GM12878 (cell line): ENCODE results near the gene OTOG. TPM values are rescaled to one million over a fixed set of nuclear protein-coding genes. Genes with fewer than 3 reads are reported as not detected.

ENCODE experiments used
- ATAC-seq: fragments of 200-7000 bp; cut with Tn5 transposase; 3 replicates; pipeline ENCODE4 v1.9.1; 2020; ENCODE audit warnings: mild to moderate bottlenecking, moderate library complexity
- BruUV-seq: library from RNA; stranded (reverse); fragments of 400-500 nt; replicated peaks from 2 replicates; lab custom pipeline; 2021; lab: Mats Ljungman, UMichigan
- CTCF ChIA-PET: fragments of 300-600 bp; sonication (Branson Sonifier 250); formaldehyde crosslinking; extraction: SDS; loops from one replicate; lab custom pipeline; 2021; ENCODE audit warnings: inconsistent platforms; lab: Yijun Ruan, JAX
- POLR2A ChIA-PET: fragments of 350-600 bp; formaldehyde crosslinking; extraction: SDS; loops from one replicate; lab custom pipeline; 2021; ENCODE audit warnings: inconsistent platforms; lab: Charles Lee
- RAD21 ChIA-PET: fragments of 300-600 bp; sonication (Branson Sonifier 250); formaldehyde crosslinking; loops from one replicate; lab custom pipeline; 2023; ENCODE audit warnings: antibody characterized with exemption; ENCODE audit not compliant: unreplicated experiment; lab: Charles Lee
- SMC1A ChIA-PET: fragments of 300-600 bp; sonication (Branson Sonifier 250); formaldehyde crosslinking; loops from one replicate; lab custom pipeline; 2023; ENCODE audit not compliant: unreplicated experiment, uncharacterized antibody; lab: Charles Lee
- DNase-seq: peaks from one replicate; pipeline ENCODE4 v3.0.0-alpha.2; 2011; ENCODE audit warnings: low read depth, low spot score
- FAIRE-seq: peaks from 3 replicates; lab custom pipeline; 2011; peaks lifted over from hg19 to GRCh38; lab: Jason Lieb, UNC
- H2AFZ ChIP-seq: 2 replicates; pipeline ENCODE4 v1.6.0; 2011; ENCODE audit warnings: low read depth, low read length, control low read depth; ENCODE audit not compliant: control insufficient read depth
- H3K27ac ChIP-seq: 2 replicates; pipeline ENCODE4 v1.5.1; 2011; ENCODE audit warnings: control low read depth; ENCODE audit not compliant: control insufficient read depth, insufficient read depth
- H3K27me3 ChIP-seq, 2 experiments: replicated peaks in 1 of 2; 2 replicates each; pipeline versions ENCODE4 v1.6.0 to v1.6.1; 2011; ENCODE audit warnings: low read length in 1 of 2; ENCODE audit not compliant: control insufficient read depth in 2 of 2, insufficient read depth in 2 of 2
- H3K36me3 ChIP-seq, 2 experiments: 2 replicates each; pipeline ENCODE4 v1.5.1; 2011; ENCODE audit warnings: low read length in 1 of 2; ENCODE audit not compliant: control insufficient read depth in 2 of 2, insufficient read depth in 2 of 2
- H3K4me1 ChIP-seq: 2 replicates; pipeline ENCODE4 v1.6.1; 2011; ENCODE audit warnings: mild to moderate bottlenecking, low read length, moderate library complexity, mixed read lengths; ENCODE audit not compliant: control insufficient read depth, insufficient read depth
- H3K4me2 ChIP-seq: 2 replicates; pipeline ENCODE4 v1.6.0; 2011; ENCODE audit warnings: control low read depth; ENCODE audit not compliant: control insufficient read depth, insufficient read depth
- H3K4me3 ChIP-seq: fragments of 200-600 bp; sonication (generic); 2 replicates; pipeline ENCODE4 v1.5.1; 2016
- H3K79me2 ChIP-seq: 2 replicates; pipeline ENCODE4 v1.6.0; 2011; ENCODE audit warnings: low read length; ENCODE audit not compliant: control insufficient read depth, insufficient read depth
- H3K9ac ChIP-seq: 2 replicates; pipeline ENCODE4 v1.8.0; 2011; ENCODE audit warnings: low read length, control low read depth, mixed read lengths; ENCODE audit not compliant: control insufficient read depth, insufficient read depth
- H3K9me3 ChIP-seq: replicated peaks from 3 replicates; pipeline ENCODE4 v1.5.1; 2011; ENCODE audit warnings: mild to moderate bottlenecking, low read length; ENCODE audit not compliant: control insufficient read depth, insufficient read depth
- H4K20me1 ChIP-seq: 2 replicates; pipeline ENCODE4 v1.6.0; 2011; ENCODE audit not compliant: control insufficient read depth, insufficient read depth
- BCL11A ChIP-seq: IDR thresholded peaks from 2 replicates; pipeline ENCODE4 v1.6.1; 2011; ENCODE audit warnings: low read depth, low read length
- KAT2A ChIP-seq: conservative IDR thresholded peaks from 2 replicates; pipeline ENCODE4 v1.6.1; 2011; ENCODE audit warnings: low read depth, low read length; ENCODE audit not compliant: control insufficient read depth
- POLR2A ChIP-seq: IDR thresholded peaks from 2 replicates; pipeline ENCODE4 v1.6.1; 2011; ENCODE audit warnings: low read depth, mild to moderate bottlenecking, low read length
- POU2F2 ChIP-seq: IDR thresholded peaks from 3 replicates; pipeline ENCODE4 v1.6.1; 2011; ENCODE audit warnings: low read depth, mild to moderate bottlenecking, low read length, borderline replicate concordance
- RAD51 ChIP-seq: fragments of 450-650 bp; IDR thresholded peaks from 2 replicates; pipeline ENCODE4 v1.6.1; 2016; ENCODE audit warnings: moderate library complexity, mild to moderate bottlenecking, inconsistent platforms
- TAF1 ChIP-seq: IDR thresholded peaks from 2 replicates; pipeline ENCODE4 v1.6.1; 2011; ENCODE audit warnings: mild to moderate bottlenecking, low read depth, low read length, borderline replicate concordance
- WGBS: methylation state at CpG from one replicate; pipeline ENCODE4 v1.1.6; 2016; ENCODE audit warnings: low lambda C conversion rate; ENCODE audit not compliant: insufficient replicate concordance, insufficient coverage; ENCODE audit errors: missing lambda C conversion rate; 5-methylcytosine and 5-hydroxymethylcytosine counted together
- in situ Hi-C: fragments of 300-500 bp; cut with MboI; formaldehyde crosslinking; loops from 9 replicates; pipeline ENCODE4 v1.14.3; 2018; ENCODE audit warnings: mixed read lengths
- intact Hi-C: fragments of 100-400 bp; cut with micrococcal nuclease; formaldehyde crosslinking; loops from one replicate; pipeline ENCODE4 v1.14.2; 2022; ENCODE audit not compliant: unreplicated experiment
- polyA plus RNA-seq, 11 experiments: library from polyadenylated mRNA; depleted of rRNA in 4 of 11; unstranded in 6 of 11; stranded (reverse) in 5 of 11; fragments of >200 nt; fragmentation: Nextera tagmentation in 4 of 11; fragmentation: Illumina TruSeq in 1 of 11; extraction: Ambion mirVana in 4 of 11; extraction: Trizol in 1 of 11; gene quantifications; 1 replicate in 1 of 11; 2 replicates in 10 of 11; pipeline versions ENCODE4 v1.2.1 to v1.2.3, GENCODE V29; 2011 to 2016; ENCODE audit warnings: inconsistent platforms in 2 of 11, missing spikeins in 2 of 11, low read depth in 1 of 11
- total RNA-seq, 4 experiments: library from RNA; depleted of rRNA in 3 of 4; stranded (reverse); fragments of >200 nt in 3 of 4; fragmentation: Illumina TruSeq in 1 of 4; extraction: Trizol in 1 of 4; gene quantifications; 2 replicates each; pipeline versions ENCODE4 v1.2.1 to v1.2.3, GENCODE V29; 2013 to 2021
- TF ChIP-seq, protein P1 (sequence below): IDR thresholded peaks from 2 replicates; pipeline ENCODE4 v1.6.1; 2012; ENCODE audit warnings: low read length, inconsistent platforms
- TF ChIP-seq, protein P2 (sequence below), 3 experiments: IDR thresholded peaks in 2 of 3; conservative IDR thresholded peaks in 1 of 3; 2 replicates each; pipeline ENCODE4 v1.5.1; 2011; ENCODE audit warnings: low read depth in 3 of 3, low read length in 3 of 3, mild to moderate bottlenecking in 3 of 3, control low read depth in 2 of 3, moderate library complexity in 2 of 3, inconsistent platforms in 1 of 3, mixed read lengths in 1 of 3; ENCODE audit not compliant: control insufficient read depth in 2 of 3, insufficient read depth in 1 of 3; ENCODE audit errors: extremely low read depth in 1 of 3
- TF ChIP-seq, protein P3 (sequence below): fragments of 450-650 bp; IDR thresholded peaks from 2 replicates; pipeline ENCODE4 v1.6.1; 2017; ENCODE audit warnings: mild to moderate bottlenecking, moderate library complexity
- TF ChIP-seq, protein P4 (sequence below): fragments of 450-650 bp; IDR thresholded peaks from 2 replicates; pipeline ENCODE4 v1.6.1; 2017; ENCODE audit warnings: borderline replicate concordance

Gene OTOG
- total and polyA plus RNA-seq, 10 of the 15 experiments (the other 5 are each of a cell fraction or from before 2014, with no cell fraction given): not detected

DNA sequence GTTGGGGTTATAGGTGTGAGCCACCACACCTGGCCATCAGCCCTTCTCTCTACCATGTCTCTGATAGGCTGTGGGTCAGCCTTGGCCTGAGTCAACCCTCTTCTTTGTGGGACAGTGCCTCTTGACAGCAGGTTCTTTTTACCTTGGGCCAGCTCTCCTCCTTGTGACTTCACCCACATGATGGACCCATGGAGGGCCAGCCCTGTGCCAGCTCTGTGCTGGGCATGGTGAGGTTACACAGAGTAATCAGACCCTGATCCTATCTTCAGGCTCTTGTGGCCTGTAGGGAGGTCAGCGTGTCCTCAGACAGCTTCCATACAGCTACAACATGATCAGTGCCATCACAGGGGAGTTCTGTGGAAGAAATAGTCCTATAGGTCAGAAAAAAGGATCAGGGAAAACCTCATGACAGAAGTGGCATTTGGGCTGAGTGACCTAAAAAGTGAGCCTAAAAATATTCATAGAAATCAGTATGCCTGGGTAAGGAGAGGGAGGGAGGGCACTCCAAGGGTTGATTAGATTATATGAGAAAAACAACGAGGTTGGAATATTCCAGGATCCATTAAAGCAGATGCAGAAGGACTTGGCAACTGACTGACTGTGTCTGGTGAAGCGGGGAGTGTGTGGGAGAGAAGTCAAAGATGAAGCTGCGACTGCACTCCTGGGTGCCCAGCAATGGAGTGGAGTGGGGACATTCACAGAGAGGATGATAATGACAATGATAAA, 17.1 kb downstream of the OTOG start (continued):
- TF ChIP-seq, protein P1, sequence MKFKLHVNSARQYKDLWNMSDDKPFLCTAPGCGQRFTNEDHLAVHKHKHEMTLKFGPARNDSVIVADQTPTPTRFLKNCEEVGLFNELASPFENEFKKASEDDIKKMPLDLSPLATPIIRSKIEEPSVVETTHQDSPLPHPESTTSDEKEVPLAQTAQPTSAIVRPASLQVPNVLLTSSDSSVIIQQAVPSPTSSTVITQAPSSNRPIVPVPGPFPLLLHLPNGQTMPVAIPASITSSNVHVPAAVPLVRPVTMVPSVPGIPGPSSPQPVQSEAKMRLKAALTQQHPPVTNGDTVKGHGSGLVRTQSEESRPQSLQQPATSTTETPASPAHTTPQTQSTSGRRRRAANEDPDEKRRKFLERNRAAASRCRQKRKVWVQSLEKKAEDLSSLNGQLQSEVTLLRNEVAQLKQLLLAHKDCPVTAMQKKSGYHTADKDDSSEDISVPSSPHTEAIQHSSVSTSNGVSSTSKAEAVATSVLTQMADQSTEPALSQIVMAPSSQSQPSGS: no peak

DNA sequence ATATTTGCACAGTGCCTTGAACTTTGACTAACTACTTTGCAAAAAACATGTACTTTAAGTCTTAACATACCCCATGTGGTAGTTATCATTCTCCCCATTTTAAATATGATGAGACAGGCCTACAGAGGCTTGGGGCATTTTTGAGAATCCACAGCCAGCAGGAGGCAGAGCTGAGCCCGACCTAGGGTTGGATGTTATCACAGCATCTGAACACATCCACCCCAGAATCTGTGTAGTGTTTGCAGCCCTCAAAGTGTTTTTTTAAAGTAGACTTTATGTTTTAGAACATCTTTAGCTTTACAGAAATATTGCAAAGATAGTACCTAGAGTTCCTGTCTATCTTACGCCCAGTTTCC, 17.6 kb downstream of the OTOG start:
- DNase-seq (no peak), ATAC-seq (no peak), FAIRE-seq (no peak)
- no peaks in the 10 kb centered on the region for H3K4me1 ChIP-seq
- no peak overlapping the region for H2AFZ ChIP-seq
- ChIA-PET SMC1A (interaction anchor here (0.8 kb wide), 1 partner anchor 10 kb away, joined by 3 read pairs; no protein-coding TSS in a partner anchor), RAD21 (no interaction called here), POLR2A (no interaction called here), CTCF (interaction anchor here (0.6 to 1.0 kb wide), 2 partner anchors 37 to 622 kb away, joined by 3 to 4 read pairs; no protein-coding TSS in a partner anchor)
- H3K79me2 ChIP-seq: no peaks in the 10 kb centered on the region
- in situ Hi-C loops (no loop called here), intact Hi-C loops (no loop called here)
- H3K4me2 ChIP-seq: no peak overlapping the region
- BruUV-seq: no TSS peak
- no peak overlapping the region for H3K9ac ChIP-seq
- H4K20me1 ChIP-seq: no peaks in the 10 kb centered on the region
- H3K27me3 ChIP-seq: peaks cover 0 to 1% of the 10 kb centered on the region in 2 experiments; a peak in 1 of 4 replicates
- no peak overlapping the region for H3K27ac ChIP-seq
- 48% methylated on average over 2 of the region's 2 CpGs for WGBS
- TF ChIP-seq TAF1: no peak
- TF ChIP-seq POU2F2: no peak
- no peak for TF ChIP-seq BCL11A
- TF ChIP-seq, protein P2, sequence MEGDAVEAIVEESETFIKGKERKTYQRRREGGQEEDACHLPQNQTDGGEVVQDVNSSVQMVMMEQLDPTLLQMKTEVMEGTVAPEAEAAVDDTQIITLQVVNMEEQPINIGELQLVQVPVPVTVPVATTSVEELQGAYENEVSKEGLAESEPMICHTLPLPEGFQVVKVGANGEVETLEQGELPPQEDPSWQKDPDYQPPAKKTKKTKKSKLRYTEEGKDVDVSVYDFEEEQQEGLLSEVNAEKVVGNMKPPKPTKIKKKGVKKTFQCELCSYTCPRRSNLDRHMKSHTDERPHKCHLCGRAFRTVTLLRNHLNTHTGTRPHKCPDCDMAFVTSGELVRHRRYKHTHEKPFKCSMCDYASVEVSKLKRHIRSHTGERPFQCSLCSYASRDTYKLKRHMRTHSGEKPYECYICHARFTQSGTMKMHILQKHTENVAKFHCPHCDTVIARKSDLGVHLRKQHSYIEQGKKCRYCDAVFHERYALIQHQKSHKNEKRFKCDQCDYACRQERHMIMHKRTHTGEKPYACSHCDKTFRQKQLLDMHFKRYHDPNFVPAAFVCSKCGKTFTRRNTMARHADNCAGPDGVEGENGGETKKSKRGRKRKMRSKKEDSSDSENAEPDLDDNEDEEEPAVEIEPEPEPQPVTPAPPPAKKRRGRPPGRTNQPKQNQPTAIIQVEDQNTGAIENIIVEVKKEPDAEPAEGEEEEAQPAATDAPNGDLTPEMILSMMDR (IDR thresholded peaks at IDR 0.05 in 2 of 3, conservative IDR thresholded peaks at IDR 0.05 in 1 of 3; ENCODE audit: control insufficient read depth in 2 of 3, extremely low read depth in 1 of 3, insufficient read depth in 1 of 3, low read depth in 3 of 3, low read length in 3 of 3): peak in 2 of 3 experiments; percentile 21 to 34; a peak in 2 of 6 replicates
- TF ChIP-seq, protein P3, sequence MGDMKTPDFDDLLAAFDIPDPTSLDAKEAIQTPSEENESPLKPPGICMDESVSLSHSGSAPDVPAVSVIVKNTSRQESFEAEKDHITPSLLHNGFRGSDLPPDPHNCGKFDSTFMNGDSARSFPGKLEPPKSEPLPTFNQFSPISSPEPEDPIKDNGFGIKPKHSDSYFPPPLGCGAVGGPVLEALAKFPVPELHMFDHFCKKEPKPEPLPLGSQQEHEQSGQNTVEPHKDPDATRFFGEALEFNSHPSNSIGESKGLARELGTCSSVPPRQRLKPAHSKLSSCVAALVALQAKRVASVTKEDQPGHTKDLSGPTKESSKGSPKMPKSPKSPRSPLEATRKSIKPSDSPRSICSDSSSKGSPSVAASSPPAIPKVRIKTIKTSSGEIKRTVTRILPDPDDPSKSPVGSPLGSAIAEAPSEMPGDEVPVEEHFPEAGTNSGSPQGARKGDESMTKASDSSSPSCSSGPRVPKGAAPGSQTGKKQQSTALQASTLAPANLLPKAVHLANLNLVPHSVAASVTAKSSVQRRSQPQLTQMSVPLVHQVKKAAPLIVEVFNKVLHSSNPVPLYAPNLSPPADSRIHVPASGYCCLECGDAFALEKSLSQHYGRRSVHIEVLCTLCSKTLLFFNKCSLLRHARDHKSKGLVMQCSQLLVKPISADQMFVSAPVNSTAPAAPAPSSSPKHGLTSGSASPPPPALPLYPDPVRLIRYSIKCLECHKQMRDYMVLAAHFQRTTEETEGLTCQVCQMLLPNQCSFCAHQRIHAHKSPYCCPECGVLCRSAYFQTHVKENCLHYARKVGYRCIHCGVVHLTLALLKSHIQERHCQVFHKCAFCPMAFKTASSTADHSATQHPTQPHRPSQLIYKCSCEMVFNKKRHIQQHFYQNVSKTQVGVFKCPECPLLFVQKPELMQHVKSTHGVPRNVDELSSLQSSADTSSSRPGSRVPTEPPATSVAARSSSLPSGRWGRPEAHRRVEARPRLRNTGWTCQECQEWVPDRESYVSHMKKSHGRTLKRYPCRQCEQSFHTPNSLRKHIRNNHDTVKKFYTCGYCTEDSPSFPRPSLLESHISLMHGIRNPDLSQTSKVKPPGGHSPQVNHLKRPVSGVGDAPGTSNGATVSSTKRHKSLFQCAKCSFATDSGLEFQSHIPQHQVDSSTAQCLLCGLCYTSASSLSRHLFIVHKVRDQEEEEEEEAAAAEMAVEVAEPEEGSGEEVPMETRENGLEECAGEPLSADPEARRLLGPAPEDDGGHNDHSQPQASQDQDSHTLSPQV: no peak
- no peak for TF ChIP-seq RAD51
- TF ChIP-seq POLR2A: no peak
- no peak for TF ChIP-seq KAT2A
- TF ChIP-seq, protein P4, sequence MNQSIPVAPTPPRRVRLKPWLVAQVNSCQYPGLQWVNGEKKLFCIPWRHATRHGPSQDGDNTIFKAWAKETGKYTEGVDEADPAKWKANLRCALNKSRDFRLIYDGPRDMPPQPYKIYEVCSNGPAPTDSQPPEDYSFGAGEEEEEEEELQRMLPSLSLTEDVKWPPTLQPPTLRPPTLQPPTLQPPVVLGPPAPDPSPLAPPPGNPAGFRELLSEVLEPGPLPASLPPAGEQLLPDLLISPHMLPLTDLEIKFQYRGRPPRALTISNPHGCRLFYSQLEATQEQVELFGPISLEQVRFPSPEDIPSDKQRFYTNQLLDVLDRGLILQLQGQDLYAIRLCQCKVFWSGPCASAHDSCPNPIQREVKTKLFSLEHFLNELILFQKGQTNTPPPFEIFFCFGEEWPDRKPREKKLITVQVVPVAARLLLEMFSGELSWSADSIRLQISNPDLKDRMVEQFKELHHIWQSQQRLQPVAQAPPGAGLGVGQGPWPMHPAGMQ: no peak
- no peaks in the 10 kb centered on the region for H3K36me3 ChIP-seq
- no peak overlapping the region for H3K4me3 ChIP-seq
- H3K9me3 ChIP-seq: no peaks in the 10 kb centered on the region
